Stimulated activated CD8-positive, alpha-beta memory T cell treated with anti-CD3 and anti-CD28 coated beads, Interleukin-2, amount 100 ng/mL, for 48 hours (primary cell): ENCODE results near the gene SAMD5.

Source experiments
- DNase-seq, 2 donors: peaks; one replicate each; pipeline ENCODE4 v3.0.0-alpha.2; 2020; ENCODE audit warnings: low read depth in 2 of 2

Gene SAMD5

GRCh38 chr6:147618927-147619326 lies 110.4 kb downstream of the SAMD5 start:
- no peak for DNase-seq
